OCI-LY3 (cell line): ENCODE data around the gene METTL23.

Experiments
- H2AFZ ChIP-seq: fragments of 200-600, 300-600 bp; shearing (Covaris generic); 2 replicates; pipeline ENCODE4 v1.6.0; 2014; ENCODE audit warnings: antibody characterized with exemption, low read depth, low read length
- H3K27ac ChIP-seq: fragments of 200-600, 300-600 bp; sonication (generic); 2 replicates; pipeline ENCODE4 v1.5.1; 2014; ENCODE audit warnings: mild to moderate bottlenecking, low read length, moderate library complexity, mixed read lengths
- H3K27me3 ChIP-seq: fragments of 200-600, 300-600 bp; sonication (generic); 2 replicates; pipeline ENCODE4 v1.6.1; 2014; ENCODE audit warnings: low read depth, low read length, mixed read lengths
- H3K36me3 ChIP-seq: fragments of 200-600, 300-600 bp; sonication (generic); replicated peaks from 2 replicates; pipeline ENCODE3; 2014; ENCODE audit warnings: low read depth, low read length, mixed read lengths
- H3K4me1 ChIP-seq: fragments of 300-600, 200-600 bp; sonication (generic); 2 replicates; pipeline ENCODE4 v1.6.1; 2014; ENCODE audit warnings: low read length, mixed read lengths
- H3K4me2 ChIP-seq: fragments of 200-600, 300-600 bp; sonication (generic); 2 replicates; pipeline ENCODE4 v1.6.1; 2014; ENCODE audit warnings: low read length, mixed read lengths
- H3K4me3 ChIP-seq: fragments of 300-600, 200-600 bp; sonication (generic); 2 replicates; pipeline ENCODE4 v1.5.1; 2014; ENCODE audit warnings: antibody characterized with exemption, mild to moderate bottlenecking, low read length, moderate library complexity
- H3K79me2 ChIP-seq: fragments of 300-600, 200-600 bp; shearing (Covaris generic); 2 replicates; pipeline ENCODE4 v1.6.1; 2014; ENCODE audit warnings: mild to moderate bottlenecking, low read length, mixed read lengths
- H3K9ac ChIP-seq: fragments of 300-600, 200-600 bp; shearing (Covaris generic); 2 replicates; pipeline ENCODE4 v1.6.0; 2014; ENCODE audit warnings: mild to moderate bottlenecking, low read length, moderate library complexity
- H3K9me3 ChIP-seq: fragments of 200-600, 300-600 bp; shearing (Covaris generic); 2 replicates; pipeline ENCODE4 v1.6.1; 2014; ENCODE audit warnings: low read length, mixed read lengths; ENCODE audit not compliant: insufficient read depth
- H4K20me1 ChIP-seq: fragments of 200-600, 300-600 bp; sonication (generic); 2 replicates; pipeline ENCODE4 v1.6.1; 2016; ENCODE audit warnings: low read length, mixed read lengths; ENCODE audit not compliant: insufficient read depth
- CTCF ChIP-seq: fragments of 200-600, 300-600 bp; sonication (generic); IDR thresholded peaks from 2 replicates; pipeline ENCODE4 v1.5.1; 2014; ENCODE audit warnings: antibody characterized with exemption, low read length, low read depth
- EZH2phosphoT487 ChIP-seq: fragments of 200-600 bp; shearing (Covaris generic); IDR thresholded peaks from 2 replicates; pipeline ENCODE4 v1.6.1; 2018; ENCODE audit warnings: antibody characterized with exemption, mixed run types, low read depth

METTL23 gene

GRCh38 chr17:76690596-76691280, 35.9 kb upstream of the METTL23 start:
- Histone ChIP-seq H3K9me3 (no peaks in the 10 kb centered on the region), H2AFZ (no peak overlapping the region), H3K4me1 (peaks cover 13% of the 10 kb centered on the region), H3K36me3 (no peaks in the 10 kb centered on the region), H3K9ac (no peak overlapping the region), H3K27ac (no peak overlapping the region), H4K20me1 (no peaks in the 10 kb centered on the region), H3K4me3 (no peak overlapping the region), H3K27me3 (no peaks in the 10 kb centered on the region), H3K4me2 (no peak overlapping the region), H3K79me2 (no peaks in the 10 kb centered on the region)
- no peak for TF ChIP-seq EZH2phosphoT487
- TF ChIP-seq CTCF = no peak

- Histone ChIP-seq H3K4me2 (no peak overlapping the region), H3K4me3 (no peak overlapping the region), H3K9ac (no peak overlapping the region), H2AFZ (no peak overlapping the region), H3K27ac (no peak overlapping the region), H3K79me2 (no peaks in the 10 kb centered on the region), H3K36me3 (no peaks in the 10 kb centered on the region), H3K27me3 (no peaks in the 10 kb centered on the region), H3K9me3 (no peaks in the 10 kb centered on the region), H4K20me1 (no peaks in the 10 kb centered on the region), H3K4me1 (peaks cover 21% of the 10 kb centered on the region)
- no peak for TF ChIP-seq EZH2phosphoT487
These were observed 35.1 kb upstream of the METTL23 start for GRCh38 chr17:76691379-76692191.

- no peaks in the 10 kb centered on the region for H3K9me3 ChIP-seq
- H3K4me1 ChIP-seq = peaks cover 44% of the 10 kb centered on the region
- TF ChIP-seq EZH2phosphoT487 = no peak
- no peak for TF ChIP-seq CTCF
- H3K27me3 ChIP-seq = peaks cover 4% of the 10 kb centered on the region; the same call in 1 of the 2 replicates
- H2AFZ ChIP-seq = no peak overlapping the region
- H3K9ac ChIP-seq = no peak overlapping the region
- no peaks in the 10 kb centered on the region for H3K79me2 ChIP-seq
- H3K4me3 ChIP-seq = no peak overlapping the region
- no peak overlapping the region for H3K4me2 ChIP-seq
- H3K36me3 ChIP-seq = no peaks in the 10 kb centered on the region
- H3K27ac ChIP-seq = no peak overlapping the region
- no peaks in the 10 kb centered on the region for H4K20me1 ChIP-seq
These were observed 31.4 kb upstream of the METTL23 start for GRCh38 chr17:76695059-76695831.

GRCh38 chr17:76696763-76697701, 29.6 kb upstream of the METTL23 start:
- peak overlapping the region; percentile 17; the same call in 1 of the 2 replicates for H3K9ac ChIP-seq

More at GRCh38 chr17:76696763-76697701, 29.6 kb upstream of the METTL23 start:
- no peaks in the 10 kb centered on the region for H3K9me3 ChIP-seq
- H3K79me2 ChIP-seq = no peaks in the 10 kb centered on the region
- H3K27ac ChIP-seq = peak overlapping the region; percentile 49
- no peaks in the 10 kb centered on the region for H3K36me3 ChIP-seq
- H4K20me1 ChIP-seq = no peaks in the 10 kb centered on the region
- peak overlapping the region; percentile 34 for H3K4me3 ChIP-seq
- H2AFZ ChIP-seq = peak overlapping the region; percentile 24; the same call in 1 of the 2 replicates
- peak overlapping the region; percentile 78 for H3K4me2 ChIP-seq
- H3K27me3 ChIP-seq = peaks cover 4% of the 10 kb centered on the region; the same call in 1 of the 2 replicates
- peaks cover 51% of the 10 kb centered on the region for H3K4me1 ChIP-seq
- no peak for TF ChIP-seq CTCF
- TF ChIP-seq EZH2phosphoT487 = no peak
